GM12892 (cell line): ENCODE data around the gene RBM34.

Source experiments
- POLR2A ChIP-seq: IDR thresholded peaks from 2 replicates; pipeline ENCODE4 v1.6.1; 2011; ENCODE audit warnings: low read depth, low read length, control low read depth
- POLR2AphosphoS5 ChIP-seq: IDR thresholded peaks from 2 replicates; pipeline ENCODE4 v1.6.1; 2011; ENCODE audit warnings: low read depth, low read length, control low read depth

- TF ChIP-seq POLR2A, result no peak
- TF ChIP-seq POLR2AphosphoS5, result no peak
Measured at GRCh38 chr1:235088907-235089306, 72.1 kb downstream of the RBM34 start.
